HCT116 (cell line): ENCODE data around the gene PPM1J.

Source experiments
- CBX3 ChIP-seq: IDR thresholded peaks from 2 replicates; pipeline ENCODE4 v1.6.1; 2012; ENCODE audit warnings: low read depth
- EZH2 ChIP-seq: fragments of 200-600 bp; sonication (generic); IDR thresholded peaks from 2 replicates; pipeline ENCODE4 v1.6.1; 2017; ENCODE audit warnings: antibody characterized with exemption, mixed run types
- EZH2phosphoT487 ChIP-seq: fragments of 200-600 bp; IDR thresholded peaks from 2 replicates; pipeline ENCODE4 v1.6.1; 2018; ENCODE audit warnings: antibody characterized with exemption, borderline replicate concordance
- JUND ChIP-seq: IDR thresholded peaks from 2 replicates; pipeline ENCODE4 v1.6.1; 2012
- POLR2A ChIP-seq: IDR thresholded peaks from 2 replicates; pipeline ENCODE4 v1.7.0; 2011; ENCODE audit warnings: borderline replicate concordance; ENCODE audit not compliant: insufficient read depth, insufficient read length; ENCODE audit errors: extremely low read depth
- POLR2AphosphoS5 ChIP-seq: IDR thresholded peaks from 2 replicates; pipeline ENCODE4 v1.6.1; 2011; ENCODE audit warnings: mild to moderate bottlenecking, low read depth, low read length, moderate library complexity
- SP1 ChIP-seq: IDR thresholded peaks from 2 replicates; pipeline ENCODE4 v1.6.1; 2012; ENCODE audit warnings: low read depth
- SRF ChIP-seq: IDR thresholded peaks from 2 replicates; pipeline ENCODE4 v1.6.1; 2012; ENCODE audit warnings: low read depth
- TCF7L2 ChIP-seq: IDR thresholded peaks from 2 replicates; pipeline ENCODE4 v1.7.0; 2011; ENCODE audit warnings: borderline replicate concordance, inconsistent platforms; ENCODE audit not compliant: insufficient read depth, insufficient read length; ENCODE audit errors: extremely low read depth
- TF ChIP-seq, protein P1 (sequence below), 3 experiments: fragments of 200-600 bp in 1 of 3; sonication (generic) in 1 of 3; IDR thresholded peaks in 2 of 3; conservative IDR thresholded peaks in 1 of 3; 2 replicates each; pipeline ENCODE4 v1.5.1; 2012 to 2017; ENCODE audit warnings: low read depth in 2 of 3, low read length in 2 of 3, antibody characterized with exemption in 1 of 3, borderline replicate concordance in 1 of 3, control low read depth in 1 of 3, mild to moderate bottlenecking in 1 of 3, mixed read lengths in 1 of 3, mixed run types in 1 of 3, moderate library complexity in 1 of 3; ENCODE audit not compliant: insufficient read depth in 1 of 3
- TF ChIP-seq, protein P2 (sequence below): IDR thresholded peaks from 2 replicates; pipeline ENCODE4 v1.6.1; 2011; ENCODE audit warnings: mild to moderate bottlenecking, low read length, moderate library complexity; ENCODE audit not compliant: insufficient replicate concordance; ENCODE audit errors: extremely low read depth
- TF ChIP-seq, protein P3 (sequence below): IDR thresholded peaks from 2 replicates; pipeline ENCODE4 v1.6.1; 2012; ENCODE audit warnings: low read depth
- TF ChIP-seq, protein P4 (sequence below): IDR thresholded peaks from 2 replicates; pipeline ENCODE4 v1.6.1; 2012

DNA sequence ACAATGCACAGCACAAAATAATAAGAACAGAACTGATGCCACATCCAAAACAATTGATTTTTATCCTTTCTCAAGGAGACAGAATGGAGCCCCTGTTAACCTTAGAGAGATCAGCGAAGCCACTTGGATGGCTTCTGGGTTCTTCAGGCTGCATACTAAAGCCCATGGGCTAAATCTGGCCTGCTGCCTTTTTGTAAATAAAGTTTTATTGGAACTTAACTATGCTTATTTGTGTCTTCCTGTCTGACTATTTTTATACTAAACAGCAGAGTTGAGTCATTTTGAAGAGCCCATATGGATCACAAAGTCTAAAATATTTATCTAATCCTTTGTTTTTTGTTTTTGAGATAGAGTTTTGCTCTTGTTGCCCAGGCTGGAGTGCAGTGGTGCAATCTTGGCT lies 16.3 kb upstream of the PPM1J start:
- TF ChIP-seq, protein P1, sequence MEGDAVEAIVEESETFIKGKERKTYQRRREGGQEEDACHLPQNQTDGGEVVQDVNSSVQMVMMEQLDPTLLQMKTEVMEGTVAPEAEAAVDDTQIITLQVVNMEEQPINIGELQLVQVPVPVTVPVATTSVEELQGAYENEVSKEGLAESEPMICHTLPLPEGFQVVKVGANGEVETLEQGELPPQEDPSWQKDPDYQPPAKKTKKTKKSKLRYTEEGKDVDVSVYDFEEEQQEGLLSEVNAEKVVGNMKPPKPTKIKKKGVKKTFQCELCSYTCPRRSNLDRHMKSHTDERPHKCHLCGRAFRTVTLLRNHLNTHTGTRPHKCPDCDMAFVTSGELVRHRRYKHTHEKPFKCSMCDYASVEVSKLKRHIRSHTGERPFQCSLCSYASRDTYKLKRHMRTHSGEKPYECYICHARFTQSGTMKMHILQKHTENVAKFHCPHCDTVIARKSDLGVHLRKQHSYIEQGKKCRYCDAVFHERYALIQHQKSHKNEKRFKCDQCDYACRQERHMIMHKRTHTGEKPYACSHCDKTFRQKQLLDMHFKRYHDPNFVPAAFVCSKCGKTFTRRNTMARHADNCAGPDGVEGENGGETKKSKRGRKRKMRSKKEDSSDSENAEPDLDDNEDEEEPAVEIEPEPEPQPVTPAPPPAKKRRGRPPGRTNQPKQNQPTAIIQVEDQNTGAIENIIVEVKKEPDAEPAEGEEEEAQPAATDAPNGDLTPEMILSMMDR (IDR thresholded peaks at IDR 0.05 in 2 of 3, conservative IDR thresholded peaks at IDR 0.05 in 1 of 3; ENCODE audit: borderline replicate concordance in 1 of 3, insufficient read depth in 1 of 3, low read depth in 2 of 3, low read length in 2 of 3), result no peak
- no peak for TF ChIP-seq POLR2A
- no peak for TF ChIP-seq EZH2
- TF ChIP-seq TCF7L2, result no peak
- TF ChIP-seq EZH2phosphoT487, result no peak
- TF ChIP-seq, protein P2, sequence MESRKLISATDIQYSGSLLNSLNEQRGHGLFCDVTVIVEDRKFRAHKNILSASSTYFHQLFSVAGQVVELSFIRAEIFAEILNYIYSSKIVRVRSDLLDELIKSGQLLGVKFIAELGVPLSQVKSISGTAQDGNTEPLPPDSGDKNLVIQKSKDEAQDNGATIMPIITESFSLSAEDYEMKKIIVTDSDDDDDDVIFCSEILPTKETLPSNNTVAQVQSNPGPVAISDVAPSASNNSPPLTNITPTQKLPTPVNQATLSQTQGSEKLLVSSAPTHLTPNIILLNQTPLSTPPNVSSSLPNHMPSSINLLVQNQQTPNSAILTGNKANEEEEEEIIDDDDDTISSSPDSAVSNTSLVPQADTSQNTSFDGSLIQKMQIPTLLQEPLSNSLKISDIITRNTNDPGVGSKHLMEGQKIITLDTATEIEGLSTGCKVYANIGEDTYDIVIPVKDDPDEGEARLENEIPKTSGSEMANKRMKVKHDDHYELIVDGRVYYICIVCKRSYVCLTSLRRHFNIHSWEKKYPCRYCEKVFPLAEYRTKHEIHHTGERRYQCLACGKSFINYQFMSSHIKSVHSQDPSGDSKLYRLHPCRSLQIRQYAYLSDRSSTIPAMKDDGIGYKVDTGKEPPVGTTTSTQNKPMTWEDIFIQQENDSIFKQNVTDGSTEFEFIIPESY, result no peak
- TF ChIP-seq POLR2AphosphoS5, result no peak
- TF ChIP-seq JUND, result no peak
- TF ChIP-seq, protein P3, sequence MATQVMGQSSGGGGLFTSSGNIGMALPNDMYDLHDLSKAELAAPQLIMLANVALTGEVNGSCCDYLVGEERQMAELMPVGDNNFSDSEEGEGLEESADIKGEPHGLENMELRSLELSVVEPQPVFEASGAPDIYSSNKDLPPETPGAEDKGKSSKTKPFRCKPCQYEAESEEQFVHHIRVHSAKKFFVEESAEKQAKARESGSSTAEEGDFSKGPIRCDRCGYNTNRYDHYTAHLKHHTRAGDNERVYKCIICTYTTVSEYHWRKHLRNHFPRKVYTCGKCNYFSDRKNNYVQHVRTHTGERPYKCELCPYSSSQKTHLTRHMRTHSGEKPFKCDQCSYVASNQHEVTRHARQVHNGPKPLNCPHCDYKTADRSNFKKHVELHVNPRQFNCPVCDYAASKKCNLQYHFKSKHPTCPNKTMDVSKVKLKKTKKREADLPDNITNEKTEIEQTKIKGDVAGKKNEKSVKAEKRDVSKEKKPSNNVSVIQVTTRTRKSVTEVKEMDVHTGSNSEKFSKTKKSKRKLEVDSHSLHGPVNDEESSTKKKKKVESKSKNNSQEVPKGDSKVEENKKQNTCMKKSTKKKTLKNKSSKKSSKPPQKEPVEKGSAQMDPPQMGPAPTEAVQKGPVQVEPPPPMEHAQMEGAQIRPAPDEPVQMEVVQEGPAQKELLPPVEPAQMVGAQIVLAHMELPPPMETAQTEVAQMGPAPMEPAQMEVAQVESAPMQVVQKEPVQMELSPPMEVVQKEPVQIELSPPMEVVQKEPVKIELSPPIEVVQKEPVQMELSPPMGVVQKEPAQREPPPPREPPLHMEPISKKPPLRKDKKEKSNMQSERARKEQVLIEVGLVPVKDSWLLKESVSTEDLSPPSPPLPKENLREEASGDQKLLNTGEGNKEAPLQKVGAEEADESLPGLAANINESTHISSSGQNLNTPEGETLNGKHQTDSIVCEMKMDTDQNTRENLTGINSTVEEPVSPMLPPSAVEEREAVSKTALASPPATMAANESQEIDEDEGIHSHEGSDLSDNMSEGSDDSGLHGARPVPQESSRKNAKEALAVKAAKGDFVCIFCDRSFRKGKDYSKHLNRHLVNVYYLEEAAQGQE, result no peak
- no peak for TF ChIP-seq SP1
- no peak for TF ChIP-seq CBX3
- TF ChIP-seq, protein P4, sequence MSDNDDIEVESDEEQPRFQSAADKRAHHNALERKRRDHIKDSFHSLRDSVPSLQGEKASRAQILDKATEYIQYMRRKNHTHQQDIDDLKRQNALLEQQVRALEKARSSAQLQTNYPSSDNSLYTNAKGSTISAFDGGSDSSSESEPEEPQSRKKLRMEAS, result no peak
- TF ChIP-seq SRF, result no peak
